K562 (cell line): ENCODE measurements around the gene TLR5.

Experiments
- CHD2 ChIP-seq: IDR thresholded peaks from 2 replicates; pipeline ENCODE4 v1.6.1; 2011; ENCODE audit warnings: low read depth, low read length
- CREB3 ChIP-seq: fragments of 450-650 bp; conservative IDR thresholded peaks from 2 replicates; pipeline ENCODE4 v1.6.1; 2016; ENCODE audit warnings: missing genetic modification characterization, low read depth, mild to moderate bottlenecking, missing compliant biosample characterization, moderate library complexity
- CTCF ChIP-seq, 3 experiments: IDR thresholded peaks in 2 of 3; conservative IDR thresholded peaks in 1 of 3; 2 replicates each; pipeline ENCODE4 v1.5.1; 2011 to 2012; ENCODE audit warnings: low read length in 3 of 3, mild to moderate bottlenecking in 3 of 3, control low read depth in 2 of 3, improper control_type of control experiment in 1 of 3, inconsistent platforms in 1 of 3, low read depth in 1 of 3, mixed read lengths in 1 of 3, moderate library complexity in 1 of 3; ENCODE audit not compliant: insufficient read depth in 2 of 3
- ETS2 ChIP-seq: IDR thresholded peaks from 2 replicates; pipeline ENCODE4 v1.6.1; 2016; ENCODE audit warnings: borderline replicate concordance, missing genetic modification characterization, mild to moderate bottlenecking, moderate library complexity, missing compliant biosample characterization; ENCODE audit not compliant: poor library complexity, severe bottlenecking
- HDAC1 ChIP-seq, 2 experiments: fragments of 450-650 bp; IDR thresholded peaks; 2 replicates each; pipeline ENCODE4 v1.6.1; 2016 to 2017; ENCODE audit warnings: inconsistent platforms in 1 of 2, mild to moderate bottlenecking in 1 of 2, moderate library complexity in 1 of 2
- KAT7 ChIP-seq: sonication (generic); formaldehyde crosslinking; IDR thresholded peaks from 2 replicates; pipeline ENCODE4 v1.8.0; 2022; ENCODE audit warnings: missing genetic modification reagents, mild to moderate bottlenecking, borderline replicate concordance
- MXI1 ChIP-seq: IDR thresholded peaks from 2 replicates; pipeline ENCODE4 v1.6.1; 2011; ENCODE audit warnings: low read depth, mild to moderate bottlenecking, improper control_type of control experiment, low read length
- NCOA2 ChIP-seq, 2 experiments: fragments of 450-650 bp; IDR thresholded peaks; 2 replicates each; pipeline ENCODE4 v1.6.1; 2018; ENCODE audit warnings: mild to moderate bottlenecking in 2 of 2, moderate library complexity in 1 of 2; ENCODE audit not compliant: partially characterized antibody in 2 of 2
- RAD51 ChIP-seq: fragments of 450-650 bp; IDR thresholded peaks from 2 replicates; pipeline ENCODE4 v1.7.1; 2016; ENCODE audit warnings: low read depth, mild to moderate bottlenecking, borderline replicate concordance
- TEAD4 ChIP-seq, 2 experiments: sonication (generic) in 1 of 2; formaldehyde crosslinking in 1 of 2; IDR thresholded peaks; 2 replicates each; pipeline versions ENCODE4 v1.6.1 to v1.8.0; 2012 to 2022; ENCODE audit warnings: borderline replicate concordance in 1 of 2, inconsistent platforms in 1 of 2, low read length in 1 of 2, mild to moderate bottlenecking in 1 of 2, missing genetic modification reagents in 1 of 2
- ZFX ChIP-seq: sonication (generic); formaldehyde crosslinking; IDR thresholded peaks from 2 replicates; pipeline ENCODE4 v1.8.0; 2022; ENCODE audit warnings: mild to moderate bottlenecking, missing genetic modification reagents, moderate library complexity
- ZNF224 ChIP-seq: sonication (generic); formaldehyde crosslinking; IDR thresholded peaks from 2 replicates; pipeline ENCODE4 v1.8.0; 2022; ENCODE audit warnings: mild to moderate bottlenecking, missing genetic modification reagents
- ZNF23 ChIP-seq: fragments of 250-450 bp; sonication (Bioruptor Pico); IDR thresholded peaks from 2 replicates; pipeline ENCODE4 v1.4.0; 2020; ENCODE audit warnings: mild to moderate bottlenecking
- ZNF232 ChIP-seq: sonication (generic); formaldehyde crosslinking; IDR thresholded peaks from 2 replicates; pipeline ENCODE4 v1.8.0; 2022; ENCODE audit warnings: mild to moderate bottlenecking, missing genetic modification reagents

GRCh38 chr1:223155153-223155552 lies 12.1 kb upstream of the TLR5 start:
- TF ChIP-seq NCOA2 (IDR thresholded peaks at IDR 0.05; ENCODE audit: partially characterized antibody in 2 of 2): no peak
- no peak for TF ChIP-seq ZNF224
- no peak for TF ChIP-seq KAT7 (CRISPR knock-in tag)
- TF ChIP-seq TEAD4 (IDR thresholded peaks at IDR 0.05; ENCODE audit: low read length): no peak
- TF ChIP-seq TEAD4 (CRISPR knock-in tag; IDR thresholded peaks at IDR 0.05; ENCODE audit: borderline replicate concordance): no peak
- no peak for TF ChIP-seq HDAC1 (IDR thresholded peaks at IDR 0.05)
- TF ChIP-seq ETS2: no peak
- no peak for TF ChIP-seq CREB3
- no peak for TF ChIP-seq MXI1
- TF ChIP-seq CHD2: no peak
- no peak for TF ChIP-seq CTCF (IDR thresholded peaks at IDR 0.05 in 2 of 3, conservative IDR thresholded peaks at IDR 0.05 in 1 of 3; ENCODE audit: insufficient read depth in 2 of 3, low read depth in 1 of 3, low read length in 3 of 3)
- TF ChIP-seq ZFX: no peak
- no peak for TF ChIP-seq ZNF23 (CRISPR knock-in tag)
- no peak for TF ChIP-seq ZNF232
- no peak for TF ChIP-seq RAD51
